ENCODE data around the gene FAM13A.

FAM13A gene

GRCh38 chr4:89055157-89056080 is 1.6 kb downstream of the FAM13A start:
- POLR2A ChIA-PET = interaction anchor here (1.4 kb wide), 1 partner anchor 12 kb away, joined by 5 read pairs; no protein-coding TSS in a partner anchor
- TF ChIP-seq ZSCAN5A (tag by site-specific recombination; IDR thresholded peaks at IDR 0.05) (no peak), ZNF555 (tag by site-specific recombination; conservative IDR thresholded peaks at IDR 0.05) (no peak), KLF9 (tag by site-specific recombination; IDR thresholded peaks at IDR 0.05; ENCODE audit: low read depth) (no peak), TCF7L2 (IDR thresholded peaks at IDR 0.05; ENCODE audit: borderline replicate concordance, low read depth, low read length) (no peak), ZNF146 (tag by site-specific recombination; IDR thresholded peaks at IDR 0.05) (no peak), ZFHX2 (tag by site-specific recombination; conservative IDR thresholded peaks at IDR 0.05) (no peak), ELK4 (IDR thresholded peaks at IDR 0.05; ENCODE audit: borderline replicate concordance, low read depth, low read length) (no peak), ZNF133 (tag by site-specific recombination; IDR thresholded peaks at IDR 0.05) (no peak), HOXC10 (CRISPR knock-in tag; IDR thresholded peaks at IDR 0.05) (no peak), ZNF391 (tag by site-specific recombination; IDR thresholded peaks at IDR 0.05; ENCODE audit: borderline replicate concordance, low read depth) (no peak), INSM2 (tag by site-specific recombination; IDR thresholded peaks at IDR 0.05) (no peak), ZNF561 (tag by site-specific recombination; IDR thresholded peaks at IDR 0.05; ENCODE audit: borderline replicate concordance) (no peak), ZNF501 (tag by site-specific recombination; IDR thresholded peaks at IDR 0.05) (no peak), ZNF155 (tag by site-specific recombination; IDR thresholded peaks at IDR 0.05) (no peak), SP3 (tag by site-specific recombination; IDR thresholded peaks at IDR 0.05) (no peak)
- TF ChIP-seq, protein P1, sequence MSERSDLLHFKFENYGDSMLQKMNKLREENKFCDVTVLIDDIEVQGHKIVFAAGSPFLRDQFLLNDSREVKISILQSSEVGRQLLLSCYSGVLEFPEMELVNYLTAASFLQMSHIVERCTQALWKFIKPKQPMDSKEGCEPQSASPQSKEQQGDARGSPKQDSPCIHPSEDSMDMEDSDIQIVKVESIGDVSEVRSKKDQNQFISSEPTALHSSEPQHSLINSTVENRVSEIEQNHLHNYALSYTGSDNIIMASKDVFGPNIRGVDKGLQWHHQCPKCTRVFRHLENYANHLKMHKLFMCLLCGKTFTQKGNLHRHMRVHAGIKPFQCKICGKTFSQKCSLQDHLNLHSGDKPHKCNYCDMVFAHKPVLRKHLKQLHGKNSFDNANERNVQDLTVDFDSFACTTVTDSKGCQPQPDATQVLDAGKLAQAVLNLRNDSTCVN (tag by site-specific recombination; optimal IDR thresholded peaks at IDR 0.05) = no peak
- TF ChIP-seq, protein P2, sequence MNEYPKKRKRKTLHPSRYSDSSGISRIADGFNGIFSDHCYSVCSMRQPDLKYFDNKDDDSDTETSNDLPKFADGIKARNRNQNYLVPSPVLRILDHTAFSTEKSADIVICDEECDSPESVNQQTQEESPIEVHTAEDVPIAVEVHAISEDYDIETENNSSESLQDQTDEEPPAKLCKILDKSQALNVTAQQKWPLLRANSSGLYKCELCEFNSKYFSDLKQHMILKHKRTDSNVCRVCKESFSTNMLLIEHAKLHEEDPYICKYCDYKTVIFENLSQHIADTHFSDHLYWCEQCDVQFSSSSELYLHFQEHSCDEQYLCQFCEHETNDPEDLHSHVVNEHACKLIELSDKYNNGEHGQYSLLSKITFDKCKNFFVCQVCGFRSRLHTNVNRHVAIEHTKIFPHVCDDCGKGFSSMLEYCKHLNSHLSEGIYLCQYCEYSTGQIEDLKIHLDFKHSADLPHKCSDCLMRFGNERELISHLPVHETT (tag by site-specific recombination; IDR thresholded peaks at IDR 0.05) = no peak
- peak overlapping the region; percentile 25 for H3K4me3 ChIP-seq (ENCODE audit: low read depth, low read length)
- H3K27ac ChIP-seq (ENCODE audit: extremely low read depth, low read depth, low read length) = no peak overlapping the region
- H3K4me1 ChIP-seq (ENCODE audit: control insufficient read depth, insufficient read depth, low read length) = no peaks in the 10 kb centered on the region
- no peaks in the 10 kb centered on the region for H3K9me3 ChIP-seq (ENCODE audit: control insufficient read depth, insufficient read depth, low read depth, low read length)
- no peaks in the 10 kb centered on the region for H3K36me3 ChIP-seq (ENCODE audit: control insufficient read depth in 2 of 2, insufficient read depth in 1 of 2, low read length in 2 of 2)
- CTCF ChIA-PET = interaction anchor here (0.6 to 1.4 kb wide), 5 partner anchors 106 to 1926 kb away, joined by 3 to 5 read pairs (median 3); no protein-coding TSS in a partner anchor
